Mammary epithelial cell (primary cell): ENCODE measurements around the gene CRYGA.
"Not testable (repeated sequence)": the region's sequence is repeated elsewhere in the genome, so short reads cannot be mapped to it uniquely, and the experiment has no call there.

Experiments used
- CTCF ChIP-seq, 2 donors: IDR thresholded peaks in 1 of 2; conservative IDR thresholded peaks in 1 of 2; 2 replicates each; pipeline ENCODE4 v1.5.1; 2011 to 2012; ENCODE audit warnings: inconsistent platforms in 2 of 2, low read length in 2 of 2, mild to moderate bottlenecking in 2 of 2, control low read depth in 1 of 2, low read depth in 1 of 2; ENCODE audit not compliant: insufficient read depth in 1 of 2; ENCODE audit errors: extremely low read depth in 1 of 2
- EZH2 ChIP-seq: IDR thresholded peaks from 2 replicates; pipeline ENCODE4 v1.6.1; 2012; ENCODE audit warnings: low read length, inconsistent platforms, borderline replicate concordance

- not testable (repeated sequence) for TF ChIP-seq EZH2; CTCF (conservative IDR thresholded peaks at IDR 0.05 in 1 of 2, IDR thresholded peaks at IDR 0.05 in 1 of 2; ENCODE audit: extremely low read depth in 1 of 2, insufficient read depth in 1 of 2, low read depth in 1 of 2, low read length in 2 of 2)
Observed at GRCh38 chr2:208117390-208117789, 46.0 kb downstream of the CRYGA start.
